ENCODE results near the gene AK3. TPM values are rescaled to one million over a fixed set of nuclear protein-coding genes. Genes with fewer than 3 reads are reported as not detected.
"Not testable (repeated sequence)": the region's sequence is repeated elsewhere in the genome, so short reads cannot be mapped to it uniquely, and the experiment has no call there.

Gene AK3
- polyA plus RNA-seq, 1 donor, result 80.4 TPM

DNA sequence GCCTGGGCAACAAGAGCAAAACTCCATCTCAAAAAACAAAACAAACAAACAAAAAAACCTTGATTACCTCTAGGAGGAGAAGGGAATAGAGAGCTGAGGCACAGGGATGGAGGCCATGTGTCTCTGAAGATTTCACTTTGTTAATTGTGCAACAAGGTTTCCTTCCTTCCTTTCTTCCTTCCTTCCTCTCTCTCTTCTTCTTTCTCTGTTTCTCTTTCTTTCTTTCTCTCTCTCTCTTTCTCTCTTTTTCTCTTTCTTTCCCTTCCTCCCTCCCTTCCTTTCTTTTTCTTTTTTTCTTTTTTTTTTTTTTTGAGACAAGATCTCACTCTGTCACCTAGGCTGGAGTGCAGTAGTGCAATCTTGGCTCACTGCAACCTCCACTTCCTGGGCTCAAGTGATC lies 13.5 kb upstream of the AK3 start:
- H3K36me3 ChIP-seq (ENCODE audit: control insufficient read depth, insufficient read depth, low read length); H3K27ac ChIP-seq (ENCODE audit: low read length); H3K27me3 ChIP-seq (ENCODE audit: control insufficient read depth, insufficient read depth, low read length): not testable (repeated sequence)

DNA sequence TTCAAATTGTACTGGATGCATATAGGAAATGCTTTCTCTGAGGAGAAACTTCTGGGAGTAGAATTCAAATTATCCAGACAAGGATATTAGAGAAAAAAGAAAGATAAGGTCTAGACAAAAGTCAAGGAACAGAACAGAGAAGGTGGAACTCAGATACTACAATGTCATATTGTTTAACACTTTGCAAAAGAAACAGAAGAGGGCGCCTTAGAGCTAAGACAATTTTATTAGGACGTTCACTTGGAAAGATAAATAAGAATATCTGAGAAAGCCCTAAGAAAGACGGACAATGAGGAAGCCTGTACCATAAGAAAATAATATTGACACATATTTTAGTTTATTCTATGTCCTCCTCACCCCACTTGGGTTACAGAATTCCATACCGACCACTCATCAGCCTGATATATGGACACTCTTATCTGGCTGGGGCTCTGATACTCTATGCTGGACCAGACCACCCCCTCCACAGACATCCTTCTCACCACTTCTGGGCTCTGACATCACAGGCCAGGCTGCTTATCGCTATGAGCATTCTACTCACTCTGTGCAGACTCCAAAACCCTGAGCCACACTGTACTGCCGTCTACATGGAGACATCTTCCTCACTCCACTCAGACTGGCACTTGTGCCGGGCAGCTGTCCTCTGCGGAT lies 9.1 kb upstream of the AK3 start:
- WGBS (ENCODE audit: insufficient coverage, low lambda C conversion rate), result 80% methylated on average over 1 of the region's 8 CpGs
- Histone ChIP-seq H3K27me3 (ENCODE audit: control insufficient read depth, insufficient read depth, low read length) (no peaks in the 10 kb centered on the region), H3K27ac (ENCODE audit: low read length) (no peak overlapping the region), H3K4me1 (ENCODE audit: control insufficient read depth, insufficient read depth, low read length) (no peaks in the 10 kb centered on the region), H3K4me3 (ENCODE audit: low read length) (no peak overlapping the region), H3K36me3 (ENCODE audit: control insufficient read depth, insufficient read depth, low read length) (no peaks in the 10 kb centered on the region), H3K9me3 (ENCODE audit: control insufficient read depth, low read depth, low read length) (no peaks in the 10 kb centered on the region)
- peak in 1 of 2 donors; percentile 20 for DNase-seq

More for the DNA sequence above, 13.5 kb upstream of the AK3 start:
- not testable (repeated sequence) for H3K4me1 ChIP-seq (ENCODE audit: control insufficient read depth, insufficient read depth, low read length); DNase-seq; H3K9me3 ChIP-seq (ENCODE audit: control insufficient read depth, low read depth, low read length); H3K4me3 ChIP-seq (ENCODE audit: low read length)

DNA sequence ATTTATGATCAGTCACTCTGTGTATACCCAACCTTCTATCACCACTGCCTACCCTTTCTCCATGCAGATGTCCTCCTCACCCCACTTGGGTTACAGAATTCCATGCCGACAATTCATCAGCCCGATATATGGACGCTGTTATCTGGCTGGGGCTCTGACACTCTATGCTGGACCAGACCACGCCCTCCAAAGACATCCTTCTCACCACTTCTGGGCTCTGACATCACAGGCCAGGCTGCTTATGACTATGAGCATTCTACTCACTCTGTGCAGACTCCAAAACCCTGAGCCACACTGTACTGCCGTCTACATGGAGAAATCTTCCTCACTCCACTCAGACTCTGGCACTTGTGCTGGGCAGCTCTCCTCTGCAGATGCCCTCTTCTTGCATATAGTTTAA lies 7.6 kb upstream of the AK3 start:
- Histone ChIP-seq H3K27me3 (ENCODE audit: control insufficient read depth, insufficient read depth, low read length) (no peaks in the 10 kb centered on the region), H3K4me1 (ENCODE audit: control insufficient read depth, insufficient read depth, low read length) (no peaks in the 10 kb centered on the region), H3K36me3 (ENCODE audit: control insufficient read depth, insufficient read depth, low read length) (no peaks in the 10 kb centered on the region), H3K9me3 (ENCODE audit: control insufficient read depth, low read depth, low read length) (no peaks in the 10 kb centered on the region), H3K27ac (ENCODE audit: low read length) (no peak overlapping the region), H3K4me3 (ENCODE audit: low read length) (no peak overlapping the region)
- no CpG with 5 or more reads among the region's 5 CpGs for WGBS (ENCODE audit: insufficient coverage, low lambda C conversion rate)
- no peak for DNase-seq

DNA sequence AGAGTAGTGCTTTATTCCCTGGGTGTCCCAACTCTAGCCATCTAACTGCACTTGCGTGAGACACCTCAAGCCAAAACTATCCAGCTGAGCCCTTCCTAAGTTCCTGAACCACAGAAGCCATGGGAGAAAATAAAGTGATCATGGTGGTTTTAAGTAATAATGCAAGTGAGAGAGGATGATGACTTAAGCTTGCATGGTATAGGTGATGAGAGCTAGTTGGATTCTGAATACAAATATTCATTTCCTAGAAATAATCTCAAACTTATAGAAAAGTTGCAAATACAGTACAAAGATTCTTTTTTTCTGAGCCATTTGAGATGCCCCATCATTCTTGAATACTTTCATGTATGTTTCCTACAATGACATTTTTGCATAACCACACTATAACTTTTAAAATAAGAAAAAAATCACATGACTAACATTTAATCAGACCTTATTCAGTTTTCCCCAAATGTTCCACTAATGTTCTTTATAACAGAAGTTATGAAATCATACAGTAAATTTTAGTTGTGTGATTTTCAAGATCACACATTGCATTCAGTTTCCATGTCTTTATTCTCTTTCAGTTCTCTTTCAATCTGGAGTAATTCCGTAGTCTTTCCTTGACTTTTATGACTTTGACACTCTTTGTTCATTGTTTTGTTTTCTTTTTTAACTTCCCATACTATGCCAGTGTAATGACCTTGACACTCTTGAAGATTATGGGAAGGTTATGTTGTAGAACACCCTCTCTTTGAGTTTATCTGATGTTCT lies 5.5 kb upstream of the AK3 start:
- DNase-seq, result no peak
- no peak overlapping the region for H3K27ac ChIP-seq (ENCODE audit: low read length)
- 91% methylated on average over 1 of the region's 2 CpGs for WGBS (ENCODE audit: insufficient coverage, low lambda C conversion rate)
- H3K4me1 ChIP-seq (ENCODE audit: control insufficient read depth, insufficient read depth, low read length), result no peaks in the 10 kb centered on the region
- no peak overlapping the region for H3K4me3 ChIP-seq (ENCODE audit: low read length)
- no peaks in the 10 kb centered on the region for H3K9me3 ChIP-seq (ENCODE audit: control insufficient read depth, low read depth, low read length)
- H3K36me3 ChIP-seq (ENCODE audit: control insufficient read depth, insufficient read depth, low read length), result no peaks in the 10 kb centered on the region
- H3K27me3 ChIP-seq (ENCODE audit: control insufficient read depth, insufficient read depth, low read length), result no peaks in the 10 kb centered on the region

DNA sequence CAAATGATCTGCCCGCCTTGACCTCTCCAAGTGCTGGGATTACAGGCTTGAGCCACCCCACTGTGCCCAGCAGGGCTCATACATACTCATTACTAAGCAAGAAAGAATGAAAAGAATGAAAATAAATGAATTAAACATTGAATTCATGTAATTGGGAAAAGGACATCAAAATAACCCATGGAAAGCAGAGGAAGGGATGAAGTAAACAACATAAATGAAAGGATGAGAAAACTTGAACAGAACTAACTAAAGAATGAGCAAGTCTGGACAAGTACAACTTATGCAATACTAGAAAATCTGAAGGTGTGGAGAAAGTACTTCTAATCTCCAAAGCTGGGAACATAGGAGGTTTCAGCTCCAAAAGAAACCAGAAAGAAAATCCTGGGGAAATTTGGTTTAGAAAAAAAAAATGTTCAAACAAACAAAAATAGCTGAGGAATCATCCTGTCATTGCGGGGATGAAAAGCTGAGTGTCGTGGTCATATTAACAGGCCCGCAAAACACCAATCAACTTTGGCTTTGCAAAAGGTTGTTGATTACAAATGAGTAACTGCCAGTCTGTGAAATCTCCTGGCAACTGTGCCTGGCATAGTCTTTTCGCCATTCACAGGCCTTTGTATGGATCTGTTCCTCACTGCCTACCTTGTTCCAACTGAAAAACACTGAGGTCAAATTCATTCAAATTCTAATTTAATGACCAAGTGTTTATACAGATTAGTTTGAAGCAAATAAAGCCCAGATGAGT lies 2.3 kb upstream of the AK3 start:
- no peak for DNase-seq
- Histone ChIP-seq H3K27me3 (ENCODE audit: control insufficient read depth, insufficient read depth, low read length) (no peaks in the 10 kb centered on the region), H3K27ac (ENCODE audit: low read length) (no peak overlapping the region), H3K36me3 (ENCODE audit: control insufficient read depth, insufficient read depth, low read length) (no peaks in the 10 kb centered on the region), H3K4me3 (ENCODE audit: low read length) (no peak overlapping the region), H3K4me1 (ENCODE audit: control insufficient read depth, insufficient read depth, low read length) (peaks cover 3% of the 10 kb centered on the region), H3K9me3 (ENCODE audit: control insufficient read depth, low read depth, low read length) (no peaks in the 10 kb centered on the region)
- 100% methylated on average over 1 of the region's 5 CpGs for WGBS (ENCODE audit: insufficient coverage, low lambda C conversion rate)

DNA sequence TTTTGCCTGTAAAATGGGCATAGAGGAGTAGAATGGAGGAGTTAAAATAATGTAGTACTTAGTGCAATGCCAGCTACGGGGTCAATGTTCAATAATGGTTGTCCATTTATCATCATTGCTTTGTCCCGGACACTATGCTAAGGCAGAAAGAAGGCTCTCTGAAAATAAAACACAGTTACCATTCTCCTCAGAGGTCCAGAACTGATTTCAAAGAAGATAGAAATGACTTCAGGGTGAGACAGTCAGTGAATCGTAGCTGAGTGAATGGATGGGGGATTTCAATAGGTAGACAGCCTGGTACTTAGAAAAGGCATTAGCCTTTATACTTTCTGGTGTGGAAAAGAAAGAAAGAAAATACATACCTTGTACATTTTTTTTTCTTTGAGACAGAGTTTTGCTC lies 1.2 kb upstream of the AK3 start:
- Histone ChIP-seq H3K4me3 (ENCODE audit: low read length) (no peak overlapping the region), H3K27ac (ENCODE audit: low read length) (peak overlapping the region; percentile 93), H3K27me3 (ENCODE audit: control insufficient read depth, insufficient read depth, low read length) (no peaks in the 10 kb centered on the region), H3K36me3 (ENCODE audit: control insufficient read depth, insufficient read depth, low read length) (no peaks in the 10 kb centered on the region), H3K9me3 (ENCODE audit: control insufficient read depth, low read depth, low read length) (no peaks in the 10 kb centered on the region), H3K4me1 (ENCODE audit: control insufficient read depth, insufficient read depth, low read length) (peaks cover 3% of the 10 kb centered on the region)
- WGBS (ENCODE audit: insufficient coverage, low lambda C conversion rate), result 50% methylated on average over 1 of the region's 3 CpGs
- no peak for DNase-seq

DNA sequence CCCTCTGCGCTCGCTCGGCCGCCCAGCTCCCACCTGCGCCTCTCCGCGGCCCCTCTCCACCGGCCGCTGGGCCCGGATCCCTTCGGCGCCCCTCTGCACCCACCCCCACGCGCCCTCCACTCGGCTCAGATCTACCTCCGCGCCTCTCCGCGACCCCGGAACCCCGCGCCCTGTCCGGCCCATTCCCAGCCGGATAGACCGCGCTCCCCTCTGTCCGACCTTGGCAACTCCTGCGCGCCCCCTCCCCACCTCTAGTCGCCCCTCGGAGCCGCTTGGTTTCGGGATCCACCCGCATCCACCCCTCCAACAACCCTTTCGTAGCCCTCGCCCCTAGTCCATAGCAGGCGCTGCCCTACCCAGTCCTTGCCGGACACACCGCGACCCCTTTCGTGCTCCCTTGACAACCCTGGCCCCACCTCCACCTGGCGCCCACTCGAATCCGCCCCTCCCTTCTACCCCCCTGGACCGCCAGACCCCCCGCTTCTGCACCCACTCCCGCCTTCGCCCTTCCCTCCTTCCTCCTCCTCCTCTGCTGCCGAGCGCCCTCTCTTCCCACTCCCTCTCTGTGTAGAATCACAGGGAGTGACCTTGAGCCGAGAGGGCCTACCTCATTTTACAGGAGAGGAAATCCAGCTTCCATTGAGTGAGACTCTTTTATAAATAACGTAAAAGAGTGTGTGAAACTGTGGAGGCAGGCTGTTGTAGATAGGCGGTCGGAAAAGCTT lies 525 bp upstream of the AK3 start:
- peak in 1 of 2 donors; percentile 68 for DNase-seq
- Histone ChIP-seq H3K4me1 (ENCODE audit: control insufficient read depth, insufficient read depth, low read length) (peaks cover 3% of the 10 kb centered on the region), H3K36me3 (ENCODE audit: control insufficient read depth, insufficient read depth, low read length) (no peaks in the 10 kb centered on the region), H3K27ac (ENCODE audit: low read length) (peak overlapping the region; percentile 93), H3K4me3 (ENCODE audit: low read length) (peak overlapping the region; percentile 89), H3K27me3 (ENCODE audit: control insufficient read depth, insufficient read depth, low read length) (no peaks in the 10 kb centered on the region), H3K9me3 (ENCODE audit: control insufficient read depth, low read depth, low read length) (no peaks in the 10 kb centered on the region)
- no CpG with 5 or more reads among the region's 54 CpGs for WGBS (ENCODE audit: insufficient coverage, low lambda C conversion rate)

DNA sequence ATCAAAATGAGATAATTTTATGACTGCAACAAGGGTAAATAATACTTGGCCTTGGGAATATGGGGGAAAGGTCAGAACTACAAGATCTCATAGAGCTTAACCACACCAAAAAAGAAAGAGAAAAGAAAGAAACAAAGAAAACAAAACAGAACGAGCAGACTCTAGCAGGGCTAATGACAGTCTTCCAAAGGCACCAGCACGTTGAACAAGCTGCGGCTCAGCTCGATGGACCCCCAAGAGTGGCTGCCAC lies 689 bp downstream of the AK3 start:
- no peaks in the 10 kb centered on the region for H3K27me3 ChIP-seq (ENCODE audit: control insufficient read depth, insufficient read depth, low read length)
- peaks cover 3% of the 10 kb centered on the region for H3K4me1 ChIP-seq (ENCODE audit: control insufficient read depth, insufficient read depth, low read length)
- WGBS (ENCODE audit: insufficient coverage, low lambda C conversion rate), result no CpG with 5 or more reads among the region's 4 CpGs
- no peaks in the 10 kb centered on the region for H3K9me3 ChIP-seq (ENCODE audit: control insufficient read depth, low read depth, low read length)
- peak overlapping the region; percentile 64 for H3K4me3 ChIP-seq (ENCODE audit: low read length)
- no peak for DNase-seq
- peak overlapping the region; percentile 89 for H3K27ac ChIP-seq (ENCODE audit: low read length)
- H3K36me3 ChIP-seq (ENCODE audit: control insufficient read depth, insufficient read depth, low read length), result no peaks in the 10 kb centered on the region

DNA sequence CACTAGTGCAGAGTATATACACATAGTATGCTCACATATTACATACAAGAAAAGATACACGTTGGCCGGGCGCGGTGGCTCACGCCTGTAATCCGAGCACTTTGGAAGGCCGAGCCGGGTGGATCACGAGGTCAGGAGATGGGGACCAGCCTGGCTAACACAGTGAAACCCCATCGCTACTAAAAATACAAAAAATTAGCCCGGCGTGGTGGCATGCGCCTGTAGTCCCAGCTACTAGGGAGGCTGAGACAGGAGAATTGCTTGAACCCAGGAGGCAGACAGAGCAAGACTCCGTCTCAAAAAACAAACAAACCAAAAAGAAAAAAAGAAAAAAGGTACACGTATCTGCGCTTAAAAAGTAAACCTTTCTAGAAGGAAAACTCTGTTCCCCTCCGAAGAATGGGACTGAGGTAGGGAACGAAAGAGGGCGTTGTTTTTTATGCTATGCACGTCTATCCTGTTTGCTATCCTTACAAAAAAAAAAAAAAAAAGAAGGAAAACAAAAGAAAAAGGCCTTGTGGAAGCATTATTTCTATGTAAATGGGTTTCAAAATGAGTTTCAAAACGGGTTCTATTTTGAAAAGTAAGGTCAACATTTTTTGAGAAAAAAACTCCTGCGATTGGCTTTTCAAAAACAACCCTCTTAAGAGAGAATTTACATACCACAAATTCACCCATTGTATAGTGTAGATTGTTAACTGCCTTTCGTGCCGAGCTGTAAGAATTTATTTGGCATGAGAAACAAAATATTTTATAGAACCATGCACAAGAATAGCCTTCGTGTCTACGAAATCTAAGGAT lies 1.2 kb downstream of the AK3 start:
- WGBS (ENCODE audit: insufficient coverage, low lambda C conversion rate), result 6% methylated on average over 7 of the region's 26 CpGs

More for the DNA sequence above, 1.2 kb downstream of the AK3 start:
- Histone ChIP-seq H3K36me3 (ENCODE audit: control insufficient read depth, insufficient read depth, low read length) (no peaks in the 10 kb centered on the region), H3K4me3 (ENCODE audit: low read length) (peak overlapping the region; percentile 64), H3K9me3 (ENCODE audit: control insufficient read depth, low read depth, low read length) (no peaks in the 10 kb centered on the region), H3K4me1 (ENCODE audit: control insufficient read depth, insufficient read depth, low read length) (peaks cover 3% of the 10 kb centered on the region), H3K27ac (ENCODE audit: low read length) (peak overlapping the region; percentile 89), H3K27me3 (ENCODE audit: control insufficient read depth, insufficient read depth, low read length) (no peaks in the 10 kb centered on the region)
- no peak for DNase-seq

All from large intestine (tissue), 3 donors.